ENCODE data around the gene MYL11.

- no peak for TF ChIP-seq POLR2A (IDR thresholded peaks at IDR 0.05; ENCODE audit: low read length)
- no peak for TF ChIP-seq GATA1 (IDR thresholded peaks at IDR 0.05; ENCODE audit: low read depth, low read length)
These were observed 18.7 kb upstream of the MYL11 start for GRCh38 chr16:30355954-30356308.
